Globus pallidus (tissue), 1 donor: ENCODE data around the gene P2RY2.

Experiments
- DNase-seq: peaks from one replicate; pipeline ENCODE4 v3.0.0-alpha.2; 2015; ENCODE audit warnings: low spot score

The P2RY2 gene

GRCh38 chr11:73244589-73245240 is 26.6 kb downstream of the P2RY2 start:
- no peak for DNase-seq

- no peak for DNase-seq
These were observed 27.4 kb downstream of the P2RY2 start for GRCh38 chr11:73245461-73245860.

- no peak for DNase-seq
These were observed 28.2 kb downstream of the P2RY2 start for GRCh38 chr11:73246303-73246702.

GRCh38 chr11:73248526-73249185 is 30.6 kb downstream of the P2RY2 start:
- DNase-seq: no peak

- DNase-seq: no peak
These were observed 31.2 kb downstream of the P2RY2 start for GRCh38 chr11:73249304-73249703.

GRCh38 chr11:73249853-73250783 is 32.0 kb downstream of the P2RY2 start:
- no peak for DNase-seq

GRCh38 chr11:73252577-73253191 is 34.6 kb downstream of the P2RY2 start:
- DNase-seq: no peak

GRCh38 chr11:73257342-73258103 is 39.4 kb downstream of the P2RY2 start:
- DNase-seq: no peak

- DNase-seq: no peak
These were observed 40.3 kb downstream of the P2RY2 start for GRCh38 chr11:73258104-73259035.

GRCh38 chr11:73259406-73260126 is 41.5 kb downstream of the P2RY2 start:
- no peak for DNase-seq

- DNase-seq: no peak
These were observed 42.0 kb downstream of the P2RY2 start for GRCh38 chr11:73260127-73260457.

GRCh38 chr11:73262851-73263495 is 44.9 kb downstream of the P2RY2 start:
- DNase-seq: no peak

- DNase-seq: no peak
These were observed 45.6 kb downstream of the P2RY2 start for GRCh38 chr11:73263640-73264039.

GRCh38 chr11:73265278-73265810 is 47.3 kb downstream of the P2RY2 start:
- DNase-seq: no peak

GRCh38 chr11:73265853-73266645 is 48.0 kb downstream of the P2RY2 start:
- DNase-seq: no peak

- no peak for DNase-seq
These were observed 48.6 kb downstream of the P2RY2 start for GRCh38 chr11:73266646-73267020.

GRCh38 chr11:73267122-73267846 is 49.2 kb downstream of the P2RY2 start:
- no peak for DNase-seq
